SKM-1 (cell line): ENCODE results near the gene IGSF23.
"Not testable (repeated sequence)": the region's sequence is repeated elsewhere in the genome, so short reads cannot be mapped to it uniquely, and the experiment has no call there.

Experiments used
- DNase-seq: peaks from one replicate; lab custom pipeline; 2025; ENCODE audit not compliant: unreplicated experiment; lab: John Stamatoyannopoulos, UW

Gene IGSF23

DNA sequence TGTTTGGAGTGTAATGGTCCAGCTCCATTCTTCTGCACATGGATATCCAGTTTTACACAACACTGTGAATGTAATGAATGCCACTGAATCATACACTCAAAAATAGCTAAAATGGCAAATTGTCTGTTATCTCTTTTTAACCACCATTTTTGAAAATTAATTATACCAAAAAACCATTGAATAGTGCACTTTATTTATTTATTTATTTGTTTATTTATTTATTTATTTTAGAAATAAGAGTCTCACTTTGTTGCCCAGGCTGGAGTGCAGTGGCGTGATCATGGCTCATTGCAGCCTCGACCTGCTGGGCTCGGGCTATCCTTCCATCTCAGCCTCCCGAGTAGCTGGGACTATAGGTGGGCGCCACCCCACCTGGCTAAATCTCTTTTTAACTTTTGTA is 50.6 kb downstream of the IGSF23 start:
- no peak for DNase-seq

DNA sequence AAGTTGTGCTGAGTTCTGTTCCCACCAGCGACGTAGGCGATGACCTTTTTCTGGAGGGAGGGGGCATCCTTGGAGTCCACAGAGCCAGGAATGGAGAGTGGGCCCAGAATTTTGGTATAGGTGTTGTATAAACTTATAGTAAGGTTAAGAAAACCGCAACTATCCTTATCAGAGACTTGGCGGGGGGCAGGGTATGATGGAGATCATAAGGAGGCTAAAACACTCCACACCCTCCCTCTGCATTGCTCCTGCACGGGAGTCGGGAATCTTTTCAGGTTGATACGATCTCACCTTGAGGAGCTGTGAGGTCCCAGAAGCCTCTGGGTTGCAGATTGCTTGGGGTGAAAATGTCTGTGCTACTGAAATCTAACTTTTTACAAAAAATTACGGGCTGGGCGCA is 51.6 kb downstream of the IGSF23 start:
- no peak for DNase-seq

DNA sequence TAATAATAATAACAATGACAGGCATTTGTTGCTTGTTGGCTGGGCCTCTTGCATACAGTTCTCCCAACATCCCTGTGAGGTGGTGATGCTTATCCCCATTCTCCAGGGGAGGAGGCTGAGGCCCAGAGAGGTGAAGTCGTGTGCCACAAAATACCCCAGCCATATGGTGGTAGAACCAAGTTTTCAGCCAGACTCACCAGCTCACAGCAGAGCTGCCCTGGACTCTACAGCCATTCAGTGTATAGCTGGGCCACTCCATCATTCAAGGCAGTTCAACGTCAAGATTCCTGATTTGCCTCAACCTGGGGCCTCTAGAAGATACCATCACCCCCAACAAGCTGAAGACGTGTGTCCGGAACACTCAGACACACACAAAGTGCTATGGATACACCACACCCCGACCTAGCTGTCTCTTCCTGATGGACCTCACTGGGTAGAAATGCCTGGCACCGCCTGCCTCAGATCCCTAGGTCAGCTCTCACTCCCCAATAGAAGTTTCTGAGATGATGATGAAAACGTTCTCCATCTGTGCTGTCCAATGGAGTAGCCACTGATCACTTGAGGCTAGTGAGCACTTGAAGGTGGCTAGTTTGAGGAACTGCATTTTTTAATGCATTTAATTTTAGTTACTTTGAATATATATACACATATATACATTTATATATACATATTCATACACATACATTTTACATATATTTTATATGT is 53.6 kb downstream of the IGSF23 start:
- DNase-seq, result no peak

DNA sequence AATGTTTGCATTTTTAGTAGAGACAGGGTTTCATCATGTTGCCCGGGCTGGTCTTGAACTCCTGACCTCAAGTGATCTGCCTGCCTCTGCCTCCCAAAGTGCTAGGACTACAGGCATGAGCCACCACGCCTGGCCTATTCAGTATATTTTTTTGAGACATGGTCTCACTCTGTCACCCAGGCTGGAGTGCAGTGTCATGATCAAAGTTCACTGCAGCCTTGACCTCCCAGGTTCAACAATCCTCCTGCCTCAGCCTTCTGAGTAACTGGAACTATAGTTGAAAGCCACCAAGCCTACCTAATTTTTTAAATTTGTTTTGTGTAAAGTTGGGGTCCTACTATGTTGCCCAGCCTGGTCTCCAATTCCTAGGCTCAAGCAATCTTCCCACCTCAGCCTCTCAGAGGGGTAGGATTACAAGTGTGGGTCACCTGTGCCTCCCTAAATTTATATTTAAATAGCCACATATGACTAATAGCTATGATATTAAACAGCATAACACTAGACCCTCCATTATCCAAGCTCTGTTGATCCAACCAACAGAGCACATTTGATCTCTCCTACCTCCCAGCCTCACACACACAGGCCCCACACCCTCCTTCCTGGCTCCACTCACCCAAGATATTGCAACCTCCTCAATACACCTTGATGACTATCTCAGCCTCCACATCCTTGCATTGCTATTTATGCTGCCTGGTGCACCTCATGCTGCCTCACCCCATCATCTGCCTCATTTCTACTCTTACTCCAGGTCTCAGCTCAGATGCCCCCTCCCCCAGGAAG is 55.8 kb downstream of the IGSF23 start:
- DNase-seq, result no peak

DNA sequence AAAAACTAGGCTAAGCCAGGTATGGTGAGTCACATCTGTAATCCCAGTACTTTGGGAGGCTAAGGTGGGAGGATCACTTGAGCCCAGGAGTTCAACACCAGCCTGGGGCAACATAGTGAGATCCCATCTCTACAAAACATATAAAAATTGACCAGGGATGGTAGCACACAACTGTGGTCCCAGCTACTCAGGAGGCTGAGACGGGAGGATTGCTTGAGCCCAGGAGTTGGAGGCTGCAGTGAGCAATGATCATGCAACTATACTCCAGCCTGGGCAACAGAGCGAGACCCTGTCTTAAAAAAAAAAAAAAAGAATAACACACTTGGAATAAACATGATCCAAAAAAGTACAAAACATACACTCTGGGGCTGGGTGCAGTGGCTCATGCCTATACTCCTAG is 56.7 kb downstream of the IGSF23 start:
- DNase-seq, result not testable (repeated sequence)

DNA sequence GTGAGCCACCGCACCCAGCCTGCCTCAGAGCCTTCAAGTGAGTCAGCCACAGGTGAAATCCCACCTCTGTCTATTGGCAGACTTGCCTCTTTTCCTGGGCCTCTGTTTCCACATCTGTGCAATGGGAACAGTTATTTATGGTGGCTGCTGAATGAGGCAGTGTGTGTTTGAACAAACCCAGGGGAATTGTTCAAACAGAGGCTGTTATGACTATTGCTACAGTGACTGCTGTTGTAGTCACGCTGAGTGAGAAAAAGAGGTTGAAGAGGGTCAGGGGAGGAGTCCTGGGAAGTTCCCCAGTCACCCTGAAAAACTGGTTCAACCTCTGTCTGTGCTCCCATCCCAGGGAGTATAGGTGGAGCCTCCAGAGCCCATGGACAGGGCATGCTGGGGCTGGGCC is 58.0 kb downstream of the IGSF23 start, which contains the start of gene CEACAM19:
CEACAM19 (plus strand) TSS at position 83 of the 400 bp plus-strand sequence. CDS start 450 bp downstream, outside the sequence.
- DNase-seq, result no peak

DNA sequence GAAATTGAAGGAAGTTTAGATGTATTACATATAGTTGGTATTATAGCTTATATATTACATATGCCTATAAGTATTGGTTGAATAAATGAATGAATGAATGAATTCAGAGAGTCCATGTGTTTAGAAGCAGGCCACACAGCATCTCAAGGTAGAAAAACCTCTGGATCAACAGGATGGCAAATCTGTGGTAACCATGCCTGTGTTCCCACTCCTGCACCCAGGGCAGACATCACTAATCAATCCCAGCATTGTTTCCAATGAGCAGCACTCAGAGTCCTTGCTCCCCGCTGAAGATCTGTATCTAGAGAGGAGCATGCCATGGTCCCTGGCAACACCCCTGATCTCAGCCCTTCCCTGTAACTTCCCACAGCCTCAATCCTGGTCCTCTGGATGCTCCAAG is 58.9 kb downstream of the IGSF23 start:
- DNase-seq, result no peak

DNA sequence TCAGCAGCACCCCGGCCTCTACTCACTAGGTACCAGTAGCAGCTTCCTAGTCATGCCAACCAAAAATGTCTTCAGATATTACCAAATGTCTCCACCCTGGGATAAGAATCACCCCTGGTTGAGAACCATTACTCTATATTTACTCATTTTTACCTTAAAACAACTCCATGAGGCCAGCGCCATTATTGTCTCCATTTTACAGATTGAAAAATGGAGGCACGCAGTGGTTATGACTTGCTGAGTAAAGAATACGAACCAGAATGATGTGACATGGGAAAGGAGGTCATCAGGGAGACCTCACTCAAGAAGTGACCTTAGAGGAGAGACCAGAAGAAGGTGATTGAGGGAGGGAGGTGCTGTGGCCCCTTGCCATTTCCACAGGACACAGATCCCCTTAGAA is 60.1 kb downstream of the IGSF23 start:
- DNase-seq, result no peak

DNA sequence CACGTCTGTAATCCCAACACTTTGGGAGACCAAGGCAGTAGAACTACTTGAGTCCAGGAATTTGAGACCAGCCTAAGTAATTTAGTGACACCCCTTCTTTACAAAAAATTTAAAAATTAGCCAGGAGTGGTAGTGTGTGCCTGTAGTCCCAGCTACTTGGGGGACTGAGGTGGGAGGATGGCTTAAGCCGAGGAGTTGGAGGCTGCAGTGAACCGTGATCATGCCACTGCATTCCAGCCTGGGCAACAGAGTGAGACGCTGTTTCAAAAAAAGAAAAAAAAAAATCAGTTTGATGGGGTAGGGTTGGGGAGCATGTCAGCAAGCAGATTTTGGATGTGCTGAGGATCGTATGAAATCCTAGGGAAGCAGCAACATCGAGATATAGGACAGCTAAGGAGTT is 62.2 kb downstream of the IGSF23 start:
- no peak for DNase-seq

DNA sequence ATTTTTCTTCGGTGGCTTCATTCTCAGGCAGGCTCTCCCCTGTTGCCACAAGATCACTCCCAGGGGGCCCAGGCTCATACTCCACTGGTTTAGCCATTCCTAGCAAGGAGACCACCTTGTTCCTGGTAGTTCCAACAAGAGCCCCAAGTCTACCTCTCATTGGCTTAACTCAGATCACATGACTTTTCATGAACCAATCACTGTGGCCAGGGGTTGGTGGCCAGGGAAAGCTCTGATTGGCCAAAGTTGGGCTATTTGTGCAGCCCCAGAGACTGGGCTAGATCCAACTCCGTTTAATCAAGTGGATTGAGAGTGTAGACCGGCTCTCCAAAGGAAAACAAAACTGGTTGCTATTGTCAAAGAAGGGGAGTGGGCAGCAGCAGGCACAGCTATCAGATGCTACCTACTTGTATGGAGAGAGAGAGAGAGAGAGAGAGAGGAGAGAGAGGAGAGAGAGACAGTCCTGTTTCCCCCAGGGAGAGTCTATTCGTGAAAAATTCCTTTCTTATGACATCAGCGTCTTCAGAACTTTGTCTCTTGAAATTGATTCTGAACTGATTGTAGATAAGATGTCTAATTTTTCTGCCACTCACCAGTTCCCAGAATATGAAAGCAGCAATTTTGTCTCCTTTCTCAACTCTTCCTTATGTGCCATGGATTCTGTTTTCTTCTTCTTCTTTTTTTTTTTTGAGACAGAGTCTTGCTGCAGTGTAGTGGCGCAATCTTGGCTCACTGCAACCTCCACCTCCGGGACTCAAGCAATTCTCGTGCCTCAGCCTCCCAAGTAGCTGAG is 63.9 kb downstream of the IGSF23 start:
- no peak for DNase-seq

DNA sequence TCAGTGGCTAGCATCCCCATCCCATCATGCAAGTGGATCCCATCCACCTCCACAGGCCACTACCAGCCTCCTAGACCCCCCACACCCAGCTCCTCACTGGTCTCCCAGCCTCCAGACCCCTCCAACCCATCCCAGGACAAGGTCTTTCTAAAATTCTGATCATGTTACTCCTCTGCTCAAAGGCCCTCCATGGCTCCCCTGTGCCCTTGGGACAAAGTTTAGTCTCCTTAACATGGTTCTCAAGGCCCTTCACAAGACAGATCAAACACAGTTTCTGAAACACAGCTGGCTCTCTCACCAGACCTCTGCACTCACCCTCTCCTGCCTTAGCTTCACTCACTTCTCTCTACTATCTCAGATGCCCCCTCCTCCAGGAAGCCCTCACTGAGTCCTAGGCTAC is 67.2 kb downstream of the IGSF23 start:
- no peak for DNase-seq

DNA sequence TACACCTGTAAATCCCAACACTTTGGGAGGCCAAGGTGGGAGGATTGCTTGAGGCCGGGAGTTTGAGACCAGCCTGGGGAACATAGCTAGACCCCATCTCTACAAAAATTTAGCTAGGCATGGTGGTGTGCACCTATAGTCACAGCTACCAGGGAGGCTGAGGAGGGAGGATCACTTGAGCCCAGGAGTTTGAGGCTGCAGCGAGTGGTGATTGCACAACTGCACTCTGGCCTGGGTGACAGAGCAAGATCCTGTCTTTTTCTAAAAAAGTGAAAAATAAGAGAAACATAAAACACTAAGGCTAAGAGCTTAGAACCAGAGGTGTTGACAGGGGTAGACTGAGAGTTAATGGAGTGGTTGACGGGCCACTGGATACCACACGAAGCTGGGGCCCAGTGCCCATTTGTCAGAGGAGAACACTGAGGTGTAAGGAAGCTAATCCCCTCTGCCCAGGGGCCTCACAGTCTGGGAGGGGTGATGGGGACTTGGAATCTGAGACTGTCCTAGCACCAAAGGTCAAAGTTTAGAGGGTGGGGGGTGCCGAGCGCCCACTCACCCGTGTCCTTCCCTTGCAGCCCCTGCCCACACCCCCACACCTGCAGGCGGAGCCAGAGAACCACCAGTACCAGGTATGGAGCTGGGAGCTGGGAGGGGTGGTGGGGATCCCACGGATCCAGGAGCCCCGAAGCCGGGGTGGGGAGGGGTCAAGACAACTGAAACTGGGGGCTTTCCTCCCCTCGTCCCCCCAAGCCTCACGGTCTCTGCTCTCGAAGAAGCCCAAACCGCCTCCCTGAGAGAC is 68.8 kb downstream of the IGSF23 start:
- DNase-seq, result no peak

DNA sequence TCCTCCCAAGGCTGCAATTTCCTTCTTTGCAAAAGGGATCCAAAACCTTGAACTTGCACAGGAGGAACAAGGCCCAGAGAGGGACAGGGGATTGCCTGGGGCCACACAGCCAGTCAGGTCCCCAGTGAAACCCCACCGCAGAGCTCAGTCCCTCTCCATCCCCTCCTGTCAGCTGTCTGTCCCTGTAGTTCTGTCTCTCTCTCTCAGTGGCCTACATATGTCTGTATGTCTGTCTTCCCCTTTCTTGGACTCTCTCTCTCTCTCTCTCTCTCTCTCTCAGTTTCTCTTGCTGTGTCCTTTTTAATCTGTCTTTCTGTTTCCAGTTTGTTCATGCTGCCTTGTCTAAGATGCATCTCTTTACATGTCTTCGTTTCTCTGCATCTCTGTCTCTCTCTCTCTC is 69.4 kb downstream of the IGSF23 start:
- no peak for DNase-seq

DNA sequence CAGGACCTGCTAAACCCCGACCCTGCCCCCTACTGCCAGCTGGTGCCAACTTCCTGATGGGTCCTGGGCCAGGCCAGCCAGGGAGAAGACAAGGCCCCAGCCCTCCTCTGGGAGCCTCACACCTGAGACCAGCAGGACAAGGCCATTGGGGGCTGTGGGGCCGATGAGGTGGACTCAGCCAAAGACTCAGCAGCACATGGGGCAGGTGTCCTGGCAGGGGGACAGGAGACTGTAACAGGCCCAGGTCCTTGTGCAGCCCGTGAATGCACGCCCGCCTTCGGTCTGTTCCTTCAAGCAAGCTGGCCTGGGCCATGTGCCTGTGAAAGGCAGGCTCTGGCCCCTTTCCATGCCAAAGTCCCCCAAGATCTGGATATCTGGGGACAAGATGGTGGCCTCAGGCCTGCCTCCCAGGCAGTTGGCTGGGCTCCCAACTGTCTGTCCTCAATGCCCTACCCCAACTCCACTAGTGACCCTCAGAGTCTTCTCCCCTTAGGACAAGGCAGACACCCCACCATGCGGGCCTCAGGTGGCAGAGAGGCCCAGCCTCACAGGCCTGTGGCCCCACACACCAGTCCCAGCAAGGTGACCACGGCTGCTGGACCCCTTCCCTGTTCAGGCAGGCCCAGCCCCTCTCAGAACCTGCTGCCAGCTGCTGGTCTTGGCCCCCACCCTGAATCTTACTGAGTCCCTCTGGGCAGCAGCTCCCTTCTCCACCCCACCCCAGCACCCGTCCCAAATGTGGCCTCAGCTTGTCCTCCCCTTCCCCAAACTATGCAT is 70.3 kb downstream of the IGSF23 start:
- DNase-seq, result no peak

DNA sequence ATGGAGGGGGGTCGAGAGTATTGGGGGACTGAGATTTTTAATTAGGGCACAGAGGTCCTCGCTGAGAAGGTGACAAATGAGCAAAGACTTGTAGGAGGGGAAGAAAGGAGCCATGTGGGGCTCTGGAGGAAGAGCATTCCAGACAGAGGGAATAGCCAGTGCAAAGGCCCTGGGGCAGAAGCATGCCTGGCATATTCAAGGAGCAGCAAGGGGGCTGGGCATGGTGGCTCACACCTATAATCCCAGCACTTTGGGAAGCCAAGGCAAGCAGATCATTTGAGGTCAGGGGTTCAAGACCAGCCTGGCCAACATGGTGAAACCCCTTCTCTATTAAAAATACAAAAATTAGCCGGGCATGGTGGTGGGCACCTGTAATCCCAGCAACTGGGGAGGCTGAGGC is 71.0 kb downstream of the IGSF23 start:
- DNase-seq, result not testable (repeated sequence)

DNA sequence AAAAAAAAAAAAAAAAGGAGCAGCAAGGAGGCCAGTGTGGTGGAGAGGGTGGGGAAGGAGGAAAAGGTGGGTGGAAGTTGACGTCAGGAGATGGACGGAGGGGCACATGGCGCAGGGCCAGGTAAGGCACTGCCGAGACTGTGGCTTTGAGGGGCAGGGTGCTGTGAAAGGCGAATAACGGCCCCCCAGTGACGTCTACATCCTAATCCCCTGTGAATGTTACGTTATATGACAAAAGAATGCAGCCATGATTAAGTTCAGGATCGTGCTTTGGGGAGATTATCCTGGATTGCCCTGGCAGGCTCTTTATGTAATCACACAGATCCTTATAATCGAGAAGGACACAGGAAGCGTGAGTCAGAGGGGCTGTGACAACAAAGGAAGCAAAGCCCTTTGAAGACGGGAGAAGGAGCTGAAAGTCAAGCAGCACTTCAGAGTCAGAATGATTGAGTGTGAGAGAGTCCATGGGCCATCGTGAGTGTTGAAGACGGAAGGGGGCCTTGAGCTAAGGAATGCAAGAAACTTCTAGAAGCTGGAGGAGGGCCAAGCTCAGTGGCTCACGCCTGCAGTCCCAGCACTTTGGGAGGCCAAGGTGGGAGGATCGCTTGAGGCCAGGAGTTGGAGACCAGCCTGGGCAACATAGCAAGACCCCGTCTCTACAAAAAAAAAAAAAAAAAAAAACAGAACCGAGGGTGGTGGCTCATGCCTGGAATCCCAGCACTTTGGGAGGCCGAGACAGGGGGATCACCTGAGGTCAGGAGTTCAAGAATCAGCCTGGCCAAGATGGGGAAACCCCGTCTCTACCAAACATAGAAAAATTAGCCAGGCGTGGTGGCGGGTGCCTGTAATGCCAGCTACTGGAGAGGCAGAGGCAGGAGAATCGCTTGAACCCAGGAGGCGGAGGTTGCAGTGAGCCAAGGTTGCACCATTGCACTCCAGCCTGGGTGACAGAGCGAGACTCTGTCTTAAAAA is 71.8 kb downstream of the IGSF23 start:
- DNase-seq, result no peak

DNA sequence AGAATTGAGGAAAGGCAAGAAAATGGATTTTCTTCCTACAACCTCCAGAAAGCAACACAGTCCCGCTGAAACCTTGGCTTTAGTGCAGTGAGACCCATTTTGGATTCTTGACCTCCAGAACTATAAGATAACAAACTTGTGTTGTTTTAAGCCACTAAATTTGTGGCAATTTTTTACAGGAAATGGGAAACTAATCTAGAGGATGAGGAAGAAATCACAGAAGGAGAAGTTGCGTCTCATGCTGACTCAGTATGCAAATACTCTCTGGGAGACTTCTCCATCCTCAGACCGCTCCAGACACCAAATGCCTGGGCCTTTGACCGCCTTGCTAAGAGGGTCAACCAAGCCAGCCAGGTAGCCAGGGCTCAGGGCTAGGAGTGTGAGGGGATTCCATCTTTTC is 72.5 kb downstream of the IGSF23 start:
- no peak for DNase-seq
